HUDEP-2 (cell line): ENCODE measurements around the gene ADAMTS13.

Source experiments
- DNase-seq, 76 experiments: peaks; one replicate each; lab custom pipeline; 2025; ENCODE audit not compliant: unreplicated experiment in 76 of 76; lab: John Stamatoyannopoulos, UW

The ADAMTS13 gene

GRCh38 chr9:133423216-133423615, 1.0 kb downstream of the ADAMTS13 start:
- DNase-seq, result no peak

- no peak for DNase-seq
Measured at GRCh38 chr9:133424187-133424586, 2.0 kb downstream of the ADAMTS13 start.

DNA sequence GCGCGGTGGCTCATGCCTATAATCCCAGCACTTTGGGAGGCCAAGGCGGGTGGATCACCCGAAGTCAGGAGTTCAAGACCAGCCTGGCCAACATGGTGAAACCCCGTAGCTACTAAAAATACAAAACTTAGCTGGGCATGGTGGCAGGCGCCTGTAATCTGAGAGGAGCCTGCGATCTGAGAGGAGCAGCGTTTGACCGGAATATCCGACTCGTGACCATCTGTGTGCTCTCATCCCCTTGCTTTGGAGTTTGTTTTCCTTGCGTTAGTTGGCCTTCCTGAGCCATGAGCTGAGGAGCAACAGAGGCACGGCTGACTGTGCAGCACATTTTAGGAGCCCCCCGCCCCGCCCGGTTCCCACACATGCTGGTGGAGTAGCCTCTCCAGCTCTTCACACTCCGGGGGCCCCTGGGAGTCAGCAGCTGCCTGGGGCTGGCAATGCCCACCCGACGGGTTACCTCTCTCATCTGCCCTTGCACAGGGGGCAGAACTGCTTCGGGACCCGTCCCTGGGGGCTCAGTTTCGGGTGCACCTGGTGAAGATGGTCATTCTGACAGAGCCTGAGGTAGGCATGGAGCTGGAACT, 3.0 kb downstream of the ADAMTS13 start:
- DNase-seq, result no peak

- DNase-seq, result no peak
Measured at GRCh38 chr9:133426011-133426410, 3.8 kb downstream of the ADAMTS13 start.

DNA sequence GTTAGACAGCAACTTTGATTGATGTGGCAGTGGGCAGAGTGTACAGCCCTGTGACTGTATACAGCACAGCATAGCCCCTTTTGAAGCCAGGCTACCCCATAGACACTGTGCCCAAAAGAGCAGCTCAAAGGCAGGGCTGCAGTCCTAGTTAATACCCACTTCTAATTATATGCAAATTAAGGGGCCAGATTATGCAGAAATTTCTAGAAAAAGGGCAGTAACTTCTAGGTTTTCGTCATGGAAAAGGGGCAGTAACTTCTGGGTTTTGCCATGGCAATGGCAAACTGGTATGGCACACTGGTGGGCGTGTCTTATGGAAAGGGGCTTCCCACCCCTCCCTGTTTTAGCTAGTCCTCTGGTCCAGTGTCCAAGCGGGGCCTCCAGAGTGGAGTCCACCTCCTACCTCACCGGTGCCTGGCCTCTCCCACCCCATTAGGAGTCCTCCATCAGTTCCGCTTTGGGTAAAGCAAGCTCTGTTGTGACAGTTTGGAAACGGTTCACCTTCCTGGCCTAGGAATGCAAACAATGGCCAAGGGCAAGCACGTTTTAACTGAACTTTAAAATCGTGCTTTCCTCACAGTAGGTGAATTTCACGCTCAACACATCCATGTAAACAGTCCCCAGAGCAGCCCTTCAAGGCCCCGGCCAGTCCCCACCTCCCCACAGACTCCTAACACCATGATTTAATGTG, 5.6 kb downstream of the ADAMTS13 start:
- DNase-seq, result no peak

- DNase-seq, result no peak
Measured at GRCh38 chr9:133428617-133429101, 6.5 kb downstream of the ADAMTS13 start.

- no peak for DNase-seq
Measured at GRCh38 chr9:133429214-133429613, 7.0 kb downstream of the ADAMTS13 start.

- peak in 4 of 76 experiments; percentile 4 to 9 (median 8) for DNase-seq
Measured at GRCh38 chr9:133429641-133430161, 7.5 kb downstream of the ADAMTS13 start.

DNA sequence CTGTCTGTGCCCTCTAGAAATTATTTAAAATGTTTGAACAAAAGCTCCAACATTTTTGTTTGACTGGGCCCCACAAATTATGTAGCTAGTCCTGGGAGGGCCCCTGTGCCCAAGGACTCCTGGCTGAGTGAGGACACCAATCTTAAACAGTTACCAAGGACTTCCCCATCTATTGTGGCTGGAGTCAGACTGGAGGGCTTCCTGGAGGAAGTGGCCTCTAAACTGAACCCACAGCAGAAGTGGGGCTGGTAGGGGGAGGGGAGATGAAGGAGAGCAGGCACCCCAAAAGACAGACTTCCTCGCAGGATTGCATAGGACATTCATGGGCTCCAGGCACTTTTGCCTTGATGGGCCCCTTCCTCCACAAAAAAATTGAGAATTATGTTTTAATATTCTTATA, 8.1 kb downstream of the ADAMTS13 start:
- DNase-seq, result no peak

DNA sequence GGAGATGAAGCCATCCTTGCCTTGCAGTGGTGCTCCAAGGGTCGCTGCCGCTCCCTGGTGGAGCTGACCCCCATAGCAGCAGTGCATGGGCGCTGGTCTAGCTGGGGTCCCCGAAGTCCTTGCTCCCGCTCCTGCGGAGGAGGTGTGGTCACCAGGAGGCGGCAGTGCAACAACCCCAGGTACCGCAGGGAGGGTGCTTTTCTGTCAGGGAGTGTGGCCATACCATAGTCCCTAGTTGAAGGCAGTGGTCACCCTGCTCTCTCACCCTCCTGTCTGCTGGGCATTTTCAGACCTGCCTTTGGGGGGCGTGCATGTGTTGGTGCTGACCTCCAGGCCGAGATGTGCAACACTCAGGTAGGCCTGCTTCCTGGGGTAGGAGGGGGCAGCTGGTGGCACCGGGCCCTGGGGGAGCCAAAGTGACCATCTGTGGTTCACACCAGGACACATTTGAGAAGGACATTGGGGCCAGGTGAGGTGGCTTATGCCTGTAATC, 11.2 kb downstream of the ADAMTS13 start:
- DNase-seq, result no peak

DNA sequence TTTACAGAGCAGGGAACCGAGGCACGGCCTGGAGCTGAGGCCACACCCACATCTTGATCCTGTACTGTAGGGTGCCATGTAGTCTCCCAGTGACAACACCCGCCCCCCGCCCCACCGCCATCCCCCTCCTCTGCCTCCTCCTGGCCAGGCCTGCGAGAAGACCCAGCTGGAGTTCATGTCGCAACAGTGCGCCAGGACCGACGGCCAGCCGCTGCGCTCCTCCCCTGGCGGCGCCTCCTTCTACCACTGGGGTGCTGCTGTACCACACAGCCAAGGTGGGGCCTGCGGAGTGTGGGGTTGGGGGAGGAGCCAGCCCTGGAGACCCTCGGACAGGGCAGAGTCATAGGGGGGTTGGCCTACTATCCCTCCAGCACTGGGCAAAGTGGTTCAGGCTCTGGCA, 14.5 kb downstream of the ADAMTS13 start:
- DNase-seq, result no peak

GRCh38 chr9:133437753-133438531, 15.8 kb downstream of the ADAMTS13 start:
- DNase-seq, result peak in 12 of 76 experiments; percentile 4 to 33 (median 10)

GRCh38 chr9:133439337-133439736, 17.2 kb downstream of the ADAMTS13 start:
- no peak for DNase-seq

- no peak for DNase-seq
Measured at GRCh38 chr9:133440874-133441273, 18.7 kb downstream of the ADAMTS13 start.

DNA sequence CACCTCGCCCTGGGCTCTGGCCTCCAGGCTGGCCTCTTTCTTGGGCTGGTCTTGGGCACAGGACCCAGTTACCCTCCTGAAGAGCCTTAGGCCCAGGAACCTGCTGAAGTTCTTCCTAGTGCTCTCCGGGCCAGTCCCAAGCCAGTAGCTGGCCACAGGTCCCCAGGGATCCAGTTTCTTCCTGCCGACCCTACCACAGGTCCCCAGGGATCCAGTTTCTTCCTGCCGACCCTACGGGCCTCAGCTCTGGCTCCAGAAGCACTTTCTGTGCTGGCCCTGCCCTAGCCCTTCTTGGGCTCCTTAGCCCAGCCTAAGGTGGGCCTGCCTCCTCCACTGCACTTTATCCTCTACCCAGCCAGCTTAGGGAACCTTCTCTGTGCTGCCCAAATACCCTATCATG, 19.4 kb downstream of the ADAMTS13 start:
- DNase-seq, result no peak

DNA sequence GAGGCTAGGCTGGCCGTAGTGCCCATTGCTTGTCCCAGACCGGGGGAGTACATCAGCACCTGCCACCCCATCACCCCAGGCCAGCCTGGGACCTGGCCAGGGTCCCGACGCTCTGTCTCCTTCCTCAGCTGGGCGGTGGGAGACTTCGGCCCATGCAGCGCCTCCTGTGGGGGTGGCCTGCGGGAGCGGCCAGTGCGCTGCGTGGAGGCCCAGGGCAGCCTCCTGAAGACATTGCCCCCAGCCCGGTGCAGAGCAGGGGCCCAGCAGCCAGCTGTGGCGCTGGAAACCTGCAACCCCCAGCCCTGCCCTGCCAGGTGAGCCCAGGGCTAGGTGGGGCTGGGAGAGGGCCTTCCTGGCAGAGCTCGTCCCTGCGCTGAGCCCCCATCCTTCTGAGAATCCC, 21.1 kb downstream of the ADAMTS13 start:
- DNase-seq, result no peak

DNA sequence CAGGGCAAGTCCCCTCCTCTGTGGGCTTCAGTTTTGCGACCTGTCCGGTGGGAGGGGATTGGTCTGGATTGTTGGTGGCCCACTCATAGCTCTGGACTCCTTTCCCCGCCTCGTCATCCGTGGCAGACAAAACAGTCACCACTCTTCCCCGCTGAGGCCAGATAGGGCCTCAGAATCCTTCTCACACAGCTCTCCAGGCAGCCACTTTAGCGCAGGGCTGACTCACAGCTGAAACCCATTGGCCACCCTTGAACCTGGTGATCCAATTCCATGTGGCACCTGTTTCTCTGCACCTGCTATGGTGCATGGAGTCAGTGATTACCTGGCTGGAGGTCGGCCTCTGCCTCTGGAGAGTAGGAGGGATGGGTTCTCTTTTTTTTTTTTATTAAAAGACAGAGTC, 21.8 kb downstream of the ADAMTS13 start:
- DNase-seq, result no peak

GRCh38 chr9:133445293-133445969, 23.3 kb downstream of the ADAMTS13 start:
- no peak for DNase-seq

- no peak for DNase-seq
Measured at GRCh38 chr9:133448487-133448972, 26.4 kb downstream of the ADAMTS13 start.

DNA sequence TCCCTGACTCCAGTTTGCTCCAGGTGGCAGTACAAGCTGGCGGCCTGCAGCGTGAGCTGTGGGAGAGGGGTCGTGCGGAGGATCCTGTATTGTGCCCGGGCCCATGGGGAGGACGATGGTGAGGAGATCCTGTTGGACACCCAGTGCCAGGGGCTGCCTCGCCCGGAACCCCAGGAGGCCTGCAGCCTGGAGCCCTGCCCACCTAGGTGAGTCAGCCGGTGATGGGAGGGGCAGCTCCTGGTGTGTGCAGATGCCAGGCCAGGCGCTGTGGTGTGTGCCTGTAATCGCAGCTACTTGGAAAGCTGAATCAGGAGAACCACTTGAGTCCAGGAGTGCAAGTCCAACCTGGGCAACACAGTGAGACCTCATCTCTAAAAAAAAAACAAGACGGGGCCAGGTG, 27.6 kb downstream of the ADAMTS13 start:
- no peak for DNase-seq
